Chondrocyte (in vitro differentiated cells): ENCODE measurements around the gene NCOA3. TPM values are rescaled to one million over a fixed set of nuclear protein-coding genes. Genes with fewer than 3 reads are reported as not detected.
"Not testable (repeated sequence)": the region's sequence is repeated elsewhere in the genome, so short reads cannot be mapped to it uniquely, and the experiment has no call there.

Source experiments
- DNase-seq: peaks from one replicate; pipeline ENCODE4 v3.0.0; 2021; ENCODE audit warnings: mixed read lengths, low spot score
- H3K27ac Mint-ChIP-seq: one replicate; pipeline ENCODE4 v1.8.0; 2021; ENCODE audit warnings: mild to moderate bottlenecking, moderate library complexity, mixed read lengths; ENCODE audit not compliant: unreplicated experiment
- H3K27me3 Mint-ChIP-seq: 2 replicates; pipeline ENCODE4 v1.8.0; 2021; ENCODE audit warnings: low read depth, mixed read lengths
- H3K36me3 Mint-ChIP-seq: 2 replicates; pipeline ENCODE4 v1.8.0; 2021; ENCODE audit warnings: low read depth, mixed read lengths
- H3K4me1 Mint-ChIP-seq: 2 replicates; pipeline ENCODE4 v1.8.0; 2021; ENCODE audit warnings: low read depth, mild to moderate bottlenecking, mixed read lengths
- H3K4me3 Mint-ChIP-seq: one replicate; pipeline ENCODE4 v1.8.0; 2021; ENCODE audit warnings: mild to moderate bottlenecking, moderate library complexity, mixed read lengths; ENCODE audit not compliant: unreplicated experiment
- H3K9me3 Mint-ChIP-seq: 2 replicates; pipeline ENCODE4 v1.8.0; 2021; ENCODE audit warnings: low read depth, mixed read lengths
- total RNA-seq: library from RNA; stranded (reverse); gene quantifications from 3 replicates; pipeline ENCODE4 v1.2.1, GENCODE V29; 2021
- TF ChIP-seq, protein P1 (sequence below): fragments of 200-600 bp; sonication (generic); IDR thresholded peaks from 2 replicates; pipeline ENCODE4 v1.5.0; 2021; ENCODE audit warnings: antibody characterized with exemption, mild to moderate bottlenecking, moderate library complexity

Gene NCOA3
- total RNA-seq, 1 donor from 2014 or later = 45.2 TPM

DNA sequence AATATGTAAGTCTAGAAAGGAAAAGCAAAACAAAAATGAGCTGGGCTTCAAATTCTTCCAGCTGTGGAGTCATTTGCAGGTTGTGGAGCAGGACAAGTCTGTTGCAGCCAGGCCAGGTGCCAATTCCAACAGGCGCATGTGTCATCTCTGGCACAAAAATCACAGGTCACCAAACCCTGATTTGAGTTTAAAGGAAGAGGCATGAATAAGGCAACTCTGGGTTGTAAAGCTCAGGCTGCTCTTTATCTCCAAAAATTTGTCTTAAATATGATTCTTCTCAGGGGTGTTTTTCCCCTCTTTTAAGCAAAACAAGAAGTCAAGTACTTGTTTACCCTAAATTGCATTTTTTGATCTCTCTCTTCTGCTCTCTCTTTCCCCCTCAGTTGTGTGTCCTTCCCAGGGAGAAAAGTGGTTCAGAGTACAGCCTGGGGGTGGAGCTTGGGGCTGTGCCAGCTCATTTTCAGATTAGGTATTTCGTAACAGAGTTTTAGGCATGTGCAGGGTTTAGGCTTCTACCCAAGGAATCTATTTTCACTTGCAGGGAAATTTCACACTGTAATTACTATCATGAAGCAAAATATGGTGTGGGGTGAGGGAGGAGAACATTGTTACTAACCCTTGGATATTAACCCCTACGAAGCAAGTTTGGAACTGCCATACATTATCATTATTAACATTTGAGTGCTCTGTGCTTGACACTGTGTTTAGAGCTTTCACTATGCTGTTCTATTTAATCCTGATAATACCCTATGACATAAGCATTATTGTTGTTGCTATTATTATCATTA is 8.3 kb upstream of the NCOA3 start:
- Mint-ChIP-seq H3K36me3 (no peaks in the 10 kb centered on the region), H3K9me3 (peaks cover 2% of the 10 kb centered on the region), H3K27me3 (no peaks in the 10 kb centered on the region), H3K4me3 (peak overlapping the region; percentile 23), H3K4me1 (peaks cover 19% of the 10 kb centered on the region), H3K27ac (peak overlapping the region; percentile 80)
- DNase-seq = no peak
- TF ChIP-seq, protein P1, sequence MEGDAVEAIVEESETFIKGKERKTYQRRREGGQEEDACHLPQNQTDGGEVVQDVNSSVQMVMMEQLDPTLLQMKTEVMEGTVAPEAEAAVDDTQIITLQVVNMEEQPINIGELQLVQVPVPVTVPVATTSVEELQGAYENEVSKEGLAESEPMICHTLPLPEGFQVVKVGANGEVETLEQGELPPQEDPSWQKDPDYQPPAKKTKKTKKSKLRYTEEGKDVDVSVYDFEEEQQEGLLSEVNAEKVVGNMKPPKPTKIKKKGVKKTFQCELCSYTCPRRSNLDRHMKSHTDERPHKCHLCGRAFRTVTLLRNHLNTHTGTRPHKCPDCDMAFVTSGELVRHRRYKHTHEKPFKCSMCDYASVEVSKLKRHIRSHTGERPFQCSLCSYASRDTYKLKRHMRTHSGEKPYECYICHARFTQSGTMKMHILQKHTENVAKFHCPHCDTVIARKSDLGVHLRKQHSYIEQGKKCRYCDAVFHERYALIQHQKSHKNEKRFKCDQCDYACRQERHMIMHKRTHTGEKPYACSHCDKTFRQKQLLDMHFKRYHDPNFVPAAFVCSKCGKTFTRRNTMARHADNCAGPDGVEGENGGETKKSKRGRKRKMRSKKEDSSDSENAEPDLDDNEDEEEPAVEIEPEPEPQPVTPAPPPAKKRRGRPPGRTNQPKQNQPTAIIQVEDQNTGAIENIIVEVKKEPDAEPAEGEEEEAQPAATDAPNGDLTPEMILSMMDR = no peak

DNA sequence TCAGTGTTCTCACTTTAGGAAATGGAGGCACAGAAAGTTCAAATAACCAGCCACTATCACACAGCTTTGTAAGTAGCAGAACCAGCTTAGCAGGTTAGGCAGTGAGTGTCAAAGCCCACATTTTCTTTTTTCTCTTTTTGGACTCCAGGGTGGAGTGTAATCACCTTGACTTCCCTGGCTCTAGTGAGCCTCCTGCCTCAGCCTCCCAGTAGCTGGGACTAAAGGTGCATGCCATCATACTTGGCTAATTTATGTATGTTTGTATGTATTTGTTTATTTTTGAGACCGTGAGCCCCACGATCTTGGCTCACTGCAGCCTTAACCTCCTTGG is 7.8 kb upstream of the NCOA3 start:
- H3K27me3 Mint-ChIP-seq = no peaks in the 10 kb centered on the region
- H3K4me3 Mint-ChIP-seq = no peak overlapping the region
- H3K4me1 Mint-ChIP-seq = peaks cover 19% of the 10 kb centered on the region
- TF ChIP-seq, protein P1 = no peak
- DNase-seq = no peak
- peaks cover 2% of the 10 kb centered on the region for H3K9me3 Mint-ChIP-seq
- no peak overlapping the region for H3K27ac Mint-ChIP-seq
- H3K36me3 Mint-ChIP-seq = no peaks in the 10 kb centered on the region

DNA sequence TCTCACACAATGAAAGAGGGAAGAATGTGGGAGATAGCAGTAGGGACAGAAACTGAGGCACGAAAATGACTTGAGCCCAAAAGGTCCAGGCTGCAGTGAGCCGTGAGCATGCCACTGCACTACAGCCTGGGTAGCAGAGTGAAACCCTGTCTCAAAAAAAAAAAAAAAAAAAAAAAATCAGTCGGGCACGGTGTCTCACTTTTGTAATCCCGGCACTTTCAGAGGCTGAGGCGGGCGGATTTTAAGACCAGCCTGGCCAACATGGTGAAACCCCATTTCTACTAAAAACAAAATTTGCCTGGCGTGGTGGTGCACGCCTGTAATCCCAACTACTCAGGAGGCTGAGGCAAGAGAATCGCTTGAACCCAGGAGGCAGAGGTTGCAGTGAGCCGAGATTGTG is 7.1 kb upstream of the NCOA3 start:
- not testable (repeated sequence) for H3K36me3 Mint-ChIP-seq, H3K4me3 Mint-ChIP-seq, H3K27me3 Mint-ChIP-seq, H3K27ac Mint-ChIP-seq, DNase-seq, H3K9me3 Mint-ChIP-seq
- H3K4me1 Mint-ChIP-seq = peaks cover 19% of the 10 kb centered on the region

DNA sequence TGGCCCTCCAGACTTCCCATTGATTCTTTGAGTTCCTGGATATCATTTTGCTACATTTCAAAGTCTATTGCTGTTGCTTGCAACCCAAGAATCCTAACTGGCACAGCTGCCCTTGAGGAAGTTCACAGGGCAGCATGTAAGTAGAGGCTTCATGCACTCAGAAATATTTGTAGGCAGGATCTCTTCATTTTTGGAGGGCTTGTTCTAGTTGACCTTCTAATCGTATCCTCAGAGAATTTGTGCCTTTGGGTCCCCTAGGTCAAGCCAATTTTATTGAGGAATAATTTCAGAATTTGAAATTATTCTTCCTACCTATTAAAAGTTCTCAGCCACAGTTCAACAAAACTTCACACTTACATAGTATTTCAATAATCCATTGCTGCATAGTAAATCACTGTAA is 5.6 kb upstream of the NCOA3 start:
- Mint-ChIP-seq H3K9me3 (peaks cover 2% of the 10 kb centered on the region), H3K27ac (no peak overlapping the region), H3K27me3 (no peaks in the 10 kb centered on the region), H3K4me3 (no peak overlapping the region), H3K36me3 (no peaks in the 10 kb centered on the region), H3K4me1 (peaks cover 27% of the 10 kb centered on the region)
- DNase-seq = no peak
- TF ChIP-seq, protein P1 = no peak

DNA sequence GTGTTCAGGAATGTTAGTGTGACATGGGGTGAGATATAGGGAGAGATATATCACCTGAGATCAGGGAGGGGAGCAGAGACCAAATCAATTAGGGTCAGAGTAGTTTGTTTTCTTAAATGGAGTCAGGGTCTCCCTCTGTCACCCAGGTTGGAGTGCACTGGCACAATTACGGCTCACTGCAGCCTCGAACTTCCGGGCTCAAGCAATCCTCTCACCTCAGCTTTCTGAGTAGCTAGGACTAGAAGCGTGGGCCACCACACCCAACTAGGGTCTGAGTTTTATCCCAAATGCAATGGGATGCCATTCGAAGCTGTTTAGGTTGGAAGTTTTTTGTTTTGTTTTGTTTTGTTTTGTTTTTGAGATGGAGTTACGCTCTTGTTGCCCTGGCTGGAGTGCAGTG is 3.1 kb upstream of the NCOA3 start:
- DNase-seq = no peak
- Mint-ChIP-seq H3K27ac (no peak overlapping the region), H3K36me3 (no peaks in the 10 kb centered on the region), H3K4me3 (no peak overlapping the region), H3K9me3 (peaks cover 2% of the 10 kb centered on the region), H3K4me1 (peaks cover 24% of the 10 kb centered on the region), H3K27me3 (no peaks in the 10 kb centered on the region)
- TF ChIP-seq, protein P1 = no peak

DNA sequence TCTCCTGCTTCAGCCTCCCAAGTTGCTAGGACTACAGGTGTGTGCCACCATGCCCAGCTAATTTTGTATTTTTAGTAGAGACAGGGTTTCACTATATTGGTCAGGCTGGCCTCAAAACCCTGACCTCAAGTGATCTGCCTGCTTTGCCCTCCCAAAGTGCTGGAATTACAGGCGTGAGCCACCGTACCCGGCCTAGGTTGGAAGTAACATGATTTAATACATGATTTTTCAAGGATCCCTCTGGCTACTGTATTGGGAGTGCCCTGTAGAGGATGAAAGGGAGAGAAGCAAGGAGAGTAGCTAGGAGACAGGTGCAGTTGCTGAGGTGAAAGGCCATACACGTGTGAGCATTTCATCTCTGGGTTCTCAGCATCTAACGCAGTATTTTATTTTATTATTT is 2.6 kb upstream of the NCOA3 start:
- Mint-ChIP-seq H3K4me1 (peaks cover 24% of the 10 kb centered on the region), H3K27me3 (no peaks in the 10 kb centered on the region), H3K27ac (no peak overlapping the region), H3K4me3 (no peak overlapping the region), H3K9me3 (peaks cover 2% of the 10 kb centered on the region), H3K36me3 (no peaks in the 10 kb centered on the region)
- no peak for DNase-seq
- TF ChIP-seq, protein P1 = no peak

DNA sequence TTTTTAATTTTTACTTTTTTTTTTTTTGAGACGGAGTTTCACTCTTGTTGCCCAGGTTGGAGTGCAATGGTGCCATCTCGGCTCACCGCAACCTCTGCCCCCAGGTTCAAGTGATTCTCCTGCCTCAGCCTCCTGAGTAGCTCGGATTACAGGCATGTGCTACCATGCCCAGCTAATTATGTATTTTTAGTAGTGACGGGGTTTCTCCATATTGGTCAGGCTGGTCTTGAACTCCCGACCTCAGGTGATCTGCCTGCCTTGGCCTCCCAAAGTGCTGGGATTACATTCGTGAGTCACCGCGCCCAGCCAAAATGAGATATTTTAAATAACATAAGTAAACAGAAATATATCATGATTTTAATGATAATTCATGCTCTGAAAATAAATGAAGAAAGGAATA is 1.6 kb upstream of the NCOA3 start:
- H3K4me3 Mint-ChIP-seq, H3K27ac Mint-ChIP-seq, H3K9me3 Mint-ChIP-seq, H3K36me3 Mint-ChIP-seq, H3K27me3 Mint-ChIP-seq, DNase-seq: not testable (repeated sequence)
- peaks cover 29% of the 10 kb centered on the region for H3K4me1 Mint-ChIP-seq
